ENCODE results near the gene CIROP. TPM values are rescaled to one million over a fixed set of nuclear protein-coding genes. Genes with fewer than 3 reads are reported as not detected.
A peak's percentile ranks its signal among the peaks of the same experiment; 100 is the strongest.

The CIROP gene
- total and polyA plus RNA-seq, 2 donors (not counting 1 experiment from before 2014, with no cell fraction given), result 0.09 to 0.17 TPM

DNA sequence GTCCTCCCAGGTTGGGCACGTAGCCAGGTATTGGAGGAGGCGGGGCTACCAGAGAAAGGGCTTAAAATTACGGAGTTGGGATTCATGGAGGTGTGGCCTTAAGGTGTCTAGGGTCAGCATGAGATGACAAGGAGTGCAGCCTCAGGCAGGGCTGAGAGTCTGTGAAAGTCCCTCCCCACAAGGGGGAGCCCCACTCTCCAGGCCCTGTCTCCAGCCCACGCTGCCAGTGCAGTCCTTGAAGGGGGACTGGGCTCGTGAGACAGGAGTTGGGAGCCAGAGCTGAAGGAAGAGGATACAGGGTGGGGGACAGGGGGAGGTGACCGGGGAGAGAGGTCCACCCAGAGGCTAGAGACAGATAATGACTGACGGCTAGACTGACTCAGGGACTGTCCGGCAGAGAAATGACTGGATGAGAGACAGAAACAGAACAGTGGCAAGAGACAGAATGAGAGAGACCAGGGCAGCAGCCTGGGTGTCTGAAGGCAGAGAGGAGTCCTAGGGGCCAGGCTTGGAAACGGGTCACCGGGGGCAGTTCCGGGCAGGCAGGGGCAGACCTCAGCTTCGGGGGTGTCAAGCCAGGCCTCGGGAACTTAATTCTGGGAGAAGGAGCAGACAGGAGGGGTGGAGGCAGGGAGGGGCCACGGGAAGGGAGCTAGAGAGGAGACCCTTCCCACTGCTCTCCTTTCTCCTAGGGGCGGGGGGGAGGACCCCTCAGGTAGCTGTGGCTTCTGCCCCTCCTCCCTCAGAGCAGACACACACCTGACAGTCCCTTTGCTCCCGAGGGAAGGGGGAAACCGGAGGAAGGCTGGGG is 48.4 kb downstream of the CIROP start:
- peaks cover 22% of the 10 kb centered on the region for H3K36me3 ChIP-seq (ENCODE audit: control insufficient read depth, insufficient read depth, low read length)
- peaks cover 6% of the 10 kb centered on the region for H3K79me2 ChIP-seq (ENCODE audit: control insufficient read depth, insufficient read depth, low read length)
- H3K4me1 ChIP-seq (ENCODE audit: control insufficient read depth, extremely low read depth, insufficient read depth, low read length), result peaks cover 16% of the 10 kb centered on the region
- no peak overlapping the region for H2AFZ ChIP-seq (ENCODE audit: low read length)
- H3K9ac ChIP-seq (ENCODE audit: insufficient read depth, low read length), result peak overlapping the region; percentile 37
- TF ChIP-seq, protein P1, sequence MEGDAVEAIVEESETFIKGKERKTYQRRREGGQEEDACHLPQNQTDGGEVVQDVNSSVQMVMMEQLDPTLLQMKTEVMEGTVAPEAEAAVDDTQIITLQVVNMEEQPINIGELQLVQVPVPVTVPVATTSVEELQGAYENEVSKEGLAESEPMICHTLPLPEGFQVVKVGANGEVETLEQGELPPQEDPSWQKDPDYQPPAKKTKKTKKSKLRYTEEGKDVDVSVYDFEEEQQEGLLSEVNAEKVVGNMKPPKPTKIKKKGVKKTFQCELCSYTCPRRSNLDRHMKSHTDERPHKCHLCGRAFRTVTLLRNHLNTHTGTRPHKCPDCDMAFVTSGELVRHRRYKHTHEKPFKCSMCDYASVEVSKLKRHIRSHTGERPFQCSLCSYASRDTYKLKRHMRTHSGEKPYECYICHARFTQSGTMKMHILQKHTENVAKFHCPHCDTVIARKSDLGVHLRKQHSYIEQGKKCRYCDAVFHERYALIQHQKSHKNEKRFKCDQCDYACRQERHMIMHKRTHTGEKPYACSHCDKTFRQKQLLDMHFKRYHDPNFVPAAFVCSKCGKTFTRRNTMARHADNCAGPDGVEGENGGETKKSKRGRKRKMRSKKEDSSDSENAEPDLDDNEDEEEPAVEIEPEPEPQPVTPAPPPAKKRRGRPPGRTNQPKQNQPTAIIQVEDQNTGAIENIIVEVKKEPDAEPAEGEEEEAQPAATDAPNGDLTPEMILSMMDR (conservative IDR thresholded peaks at IDR 0.05 in 1 of 2, IDR thresholded peaks at IDR 0.05 in 1 of 2; ENCODE audit: low read depth in 1 of 2, low read length in 2 of 2), result peak; percentile 74 to 83
- no peak for TF ChIP-seq EZH2 (IDR thresholded peaks at IDR 0.05; ENCODE audit: low read length, missing control alignments)
- peak overlapping the region; percentile 87 for H3K4me2 ChIP-seq (ENCODE audit: extremely low read depth, insufficient read depth, low read length)
- H3K4me3 ChIP-seq (replicated peaks in 1 of 4; ENCODE audit: control extremely low read depth in 1 of 4, insufficient read depth in 1 of 4, low read depth in 3 of 4, low read length in 4 of 4), result peak overlapping the region; percentile 53 to 63 (median 56)
- H3K9me3 ChIP-seq (ENCODE audit: control insufficient read depth, insufficient read depth, low read depth, low read length), result no peaks in the 10 kb centered on the region
- DNase-seq (ENCODE audit: low read depth in 2 of 2), result peak; percentile 53
- H4K20me1 ChIP-seq (ENCODE audit: control insufficient read depth, extremely low read depth, insufficient read depth, low read length), result no peaks in the 10 kb centered on the region
- H3K27ac ChIP-seq (ENCODE audit: insufficient read depth, low read length), result peak overlapping the region; percentile 8
- H3K27me3 ChIP-seq (ENCODE audit: control insufficient read depth, insufficient read depth, low read length), result no peaks in the 10 kb centered on the region

DNA sequence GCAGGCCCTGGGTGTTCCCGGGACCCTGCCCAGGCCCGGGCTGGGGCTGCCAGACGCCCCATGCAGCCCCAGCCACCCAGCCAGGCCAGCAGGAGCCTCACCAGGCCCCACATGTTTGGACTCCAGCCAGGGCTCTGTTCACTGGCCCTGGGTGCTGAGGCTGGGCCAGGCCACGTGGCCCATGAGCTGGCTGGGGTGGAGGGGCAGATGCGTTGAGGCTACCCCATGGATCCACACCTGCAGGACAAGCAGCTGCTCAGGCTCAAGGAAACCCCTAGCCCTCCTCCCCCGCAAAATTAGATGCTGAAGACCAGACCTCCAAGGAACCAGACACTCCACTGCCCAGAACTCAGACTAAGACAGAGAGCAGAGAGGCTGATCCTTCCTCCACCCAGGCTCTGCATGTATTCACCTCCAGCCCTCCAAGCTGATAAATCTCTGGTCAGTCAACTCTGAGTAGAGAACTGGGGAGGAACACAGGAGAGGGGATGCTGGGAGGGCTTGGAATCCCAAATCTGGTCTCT is 49.1 kb downstream of the CIROP start:
- H3K4me1 ChIP-seq (ENCODE audit: control insufficient read depth, extremely low read depth, insufficient read depth, low read length), result peaks cover 11% of the 10 kb centered on the region
- no peak overlapping the region for H3K27ac ChIP-seq (ENCODE audit: insufficient read depth, low read length)
- TF ChIP-seq, protein P1 (conservative IDR thresholded peaks at IDR 0.05 in 1 of 2, IDR thresholded peaks at IDR 0.05 in 1 of 2; ENCODE audit: low read depth in 1 of 2, low read length in 2 of 2), result no peak
- no peak for TF ChIP-seq EZH2 (IDR thresholded peaks at IDR 0.05; ENCODE audit: low read length, missing control alignments)
- no peaks in the 10 kb centered on the region for H3K9me3 ChIP-seq (ENCODE audit: control insufficient read depth, insufficient read depth, low read depth, low read length)
- no peaks in the 10 kb centered on the region for H4K20me1 ChIP-seq (ENCODE audit: control insufficient read depth, extremely low read depth, insufficient read depth, low read length)
- H3K36me3 ChIP-seq (ENCODE audit: control insufficient read depth, insufficient read depth, low read length), result peaks cover 16% of the 10 kb centered on the region
- no peak overlapping the region for H3K4me3 ChIP-seq (replicated peaks in 1 of 4; ENCODE audit: control extremely low read depth in 1 of 4, insufficient read depth in 1 of 4, low read depth in 3 of 4, low read length in 4 of 4)
- H3K9ac ChIP-seq (ENCODE audit: insufficient read depth, low read length), result no peak overlapping the region
- no peak overlapping the region for H2AFZ ChIP-seq (ENCODE audit: low read length)
- H3K27me3 ChIP-seq (ENCODE audit: control insufficient read depth, insufficient read depth, low read length), result no peaks in the 10 kb centered on the region
- peak overlapping the region; percentile 13 for H3K4me2 ChIP-seq (ENCODE audit: extremely low read depth, insufficient read depth, low read length)
- peak; percentile 30 to 34 for DNase-seq (ENCODE audit: low read depth in 2 of 2)
- peaks cover 1% of the 10 kb centered on the region for H3K79me2 ChIP-seq (ENCODE audit: control insufficient read depth, insufficient read depth, low read length)

DNA sequence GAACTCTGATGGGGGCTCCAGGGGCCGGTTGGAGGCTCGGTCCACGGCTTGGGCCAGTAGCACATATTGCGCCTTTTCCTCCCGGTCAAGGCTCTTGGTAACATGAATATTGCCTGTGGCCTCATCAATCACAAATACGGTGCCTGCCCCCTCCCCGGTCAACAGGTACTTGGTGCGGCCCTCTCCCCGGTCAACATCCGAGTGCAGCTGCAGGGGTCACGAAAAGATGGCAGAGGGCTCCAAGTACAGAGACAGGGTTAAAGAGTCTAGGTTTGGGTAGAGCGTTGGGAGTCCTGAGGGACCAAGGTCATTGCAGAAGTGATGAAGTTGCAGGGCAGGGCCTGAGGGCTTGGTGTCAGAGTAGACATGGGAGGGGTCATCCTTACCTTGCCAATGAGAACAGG is 49.6 kb downstream of the CIROP start:
- Histone ChIP-seq H4K20me1 (ENCODE audit: control insufficient read depth, extremely low read depth, insufficient read depth, low read length) (no peaks in the 10 kb centered on the region), H3K4me3 (replicated peaks in 1 of 4; ENCODE audit: control extremely low read depth in 1 of 4, insufficient read depth in 1 of 4, low read depth in 3 of 4, low read length in 4 of 4) (no peak overlapping the region), H3K9me3 (ENCODE audit: control insufficient read depth, insufficient read depth, low read depth, low read length) (no peaks in the 10 kb centered on the region), H3K4me2 (ENCODE audit: extremely low read depth, insufficient read depth, low read length) (no peak overlapping the region), H3K27ac (ENCODE audit: insufficient read depth, low read length) (no peak overlapping the region), H3K36me3 (ENCODE audit: control insufficient read depth, insufficient read depth, low read length) (peaks cover 14% of the 10 kb centered on the region), H3K4me1 (ENCODE audit: control insufficient read depth, extremely low read depth, insufficient read depth, low read length) (peaks cover 11% of the 10 kb centered on the region), H2AFZ (ENCODE audit: low read length) (no peak overlapping the region), H3K9ac (ENCODE audit: insufficient read depth, low read length) (no peak overlapping the region), H3K27me3 (ENCODE audit: control insufficient read depth, insufficient read depth, low read length) (no peaks in the 10 kb centered on the region), H3K79me2 (ENCODE audit: control insufficient read depth, insufficient read depth, low read length) (no peaks in the 10 kb centered on the region)
- TF ChIP-seq, protein P1 (conservative IDR thresholded peaks at IDR 0.05 in 1 of 2, IDR thresholded peaks at IDR 0.05 in 1 of 2; ENCODE audit: low read depth in 1 of 2, low read length in 2 of 2), result no peak
- no peak for TF ChIP-seq EZH2 (IDR thresholded peaks at IDR 0.05; ENCODE audit: low read length, missing control alignments)
- no peak for DNase-seq (ENCODE audit: low read depth in 2 of 2)

Data from fibroblast of lung (primary cell).